Thyroid gland (tissue), 4 donors: ENCODE data around the gene UTP14A. TPM values are rescaled to one million over a fixed set of nuclear protein-coding genes. Genes with fewer than 3 reads are reported as not detected.
A peak's percentile ranks its signal among the peaks of the same experiment; 100 is the strongest.

Experiments
- DNase-seq, 2 donors: peaks; one replicate each; pipeline ENCODE4 v3.0.0-alpha.2; 2019
- H3K27ac ChIP-seq, 3 donors: fragments of 200-600 bp; sonication (generic); 1 replicate in 2 of 3; 2 replicates in 1 of 3; pipeline ENCODE4 v1.5.1; 2016 to 2019; ENCODE audit warnings: mild to moderate bottlenecking in 1 of 3, moderate library complexity in 1 of 3
- H3K27me3 ChIP-seq: fragments of 200-600 bp; sonication (generic); one replicate; pipeline ENCODE4 v1.5.1; 2019
- H3K36me3 ChIP-seq, 2 donors: fragments of 200-600 bp; sonication (generic); one replicate each; pipeline ENCODE4 v1.5.1; 2016 to 2019
- H3K4me1 ChIP-seq, 2 donors: fragments of 200-600 bp; sonication (generic); one replicate each; pipeline ENCODE4 v1.5.1; 2017 to 2019
- H3K4me3 ChIP-seq, 3 donors: fragments of 200-600 bp; sonication (generic); replicated peaks in 1 of 3; 1 replicate in 2 of 3; 2 replicates in 1 of 3; pipeline ENCODE4 v1.5.1; 2016; ENCODE audit warnings: mild to moderate bottlenecking in 1 of 3
- H3K9me3 ChIP-seq: fragments of 200-600 bp; sonication (generic); one replicate; pipeline ENCODE4 v1.5.1; 2017
- POLR2A ChIP-seq, 2 donors: fragments of 450-650 bp; IDR thresholded peaks; one replicate each; pipeline ENCODE4 v1.6.1; 2017; ENCODE audit warnings: antibody characterized with exemption in 2 of 2, mild to moderate bottlenecking in 2 of 2, moderate library complexity in 1 of 2
- WGBS, 2 donors: methylation state at CpG; one replicate each; pipeline ENCODE4 v1.1.5; 2017; 5-methylcytosine and 5-hydroxymethylcytosine counted together
- intact Hi-C: fragments of 100-400 bp; cut with DNase I; formaldehyde crosslinking; loops from one replicate; pipeline ENCODE4 v1.15.1; 2023
- total RNA-seq, 4 donors: library from RNA; depleted of rRNA; stranded (reverse); fragments of >200 nt; gene quantifications; one replicate each; pipeline ENCODE4 v1.2.3, GENCODE V29; 2016
- TF ChIP-seq, protein P1 (sequence below), 6 experiments: fragments of 200-600 bp in 3 of 6; fragments of 450-650 bp in 3 of 6; sonication (generic) in 3 of 6; IDR thresholded peaks; one replicate each; pipeline ENCODE4 v1.5.1; 2016 to 2019; ENCODE audit warnings: antibody characterized with exemption in 6 of 6, mild to moderate bottlenecking in 2 of 6, inconsistent platforms in 1 of 6, moderate library complexity in 1 of 6

The UTP14A gene
- total RNA-seq, 4 donors from 2014 or later: 12.2 to 14.7 (median 13.4) TPM

DNA sequence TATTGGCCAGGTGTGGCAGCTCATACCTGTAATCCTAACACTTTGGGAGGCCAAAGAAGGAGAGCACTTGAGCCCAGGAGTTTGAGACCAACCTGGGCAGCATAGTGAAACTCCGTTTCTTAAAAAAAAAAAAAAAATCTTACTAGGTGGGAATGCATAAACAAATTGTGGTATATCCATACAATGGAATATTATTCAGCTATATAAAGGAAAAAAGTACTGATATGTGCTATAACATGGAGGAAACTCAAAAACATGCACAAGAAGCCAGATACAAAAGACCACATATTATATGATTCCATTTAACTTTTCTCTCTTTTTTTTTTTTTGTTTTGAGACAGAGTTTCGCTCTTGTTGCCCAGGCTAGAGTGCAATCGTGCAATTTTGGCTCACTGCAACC lies 63.0 kb downstream of the UTP14A start:
- TF ChIP-seq, protein P1, sequence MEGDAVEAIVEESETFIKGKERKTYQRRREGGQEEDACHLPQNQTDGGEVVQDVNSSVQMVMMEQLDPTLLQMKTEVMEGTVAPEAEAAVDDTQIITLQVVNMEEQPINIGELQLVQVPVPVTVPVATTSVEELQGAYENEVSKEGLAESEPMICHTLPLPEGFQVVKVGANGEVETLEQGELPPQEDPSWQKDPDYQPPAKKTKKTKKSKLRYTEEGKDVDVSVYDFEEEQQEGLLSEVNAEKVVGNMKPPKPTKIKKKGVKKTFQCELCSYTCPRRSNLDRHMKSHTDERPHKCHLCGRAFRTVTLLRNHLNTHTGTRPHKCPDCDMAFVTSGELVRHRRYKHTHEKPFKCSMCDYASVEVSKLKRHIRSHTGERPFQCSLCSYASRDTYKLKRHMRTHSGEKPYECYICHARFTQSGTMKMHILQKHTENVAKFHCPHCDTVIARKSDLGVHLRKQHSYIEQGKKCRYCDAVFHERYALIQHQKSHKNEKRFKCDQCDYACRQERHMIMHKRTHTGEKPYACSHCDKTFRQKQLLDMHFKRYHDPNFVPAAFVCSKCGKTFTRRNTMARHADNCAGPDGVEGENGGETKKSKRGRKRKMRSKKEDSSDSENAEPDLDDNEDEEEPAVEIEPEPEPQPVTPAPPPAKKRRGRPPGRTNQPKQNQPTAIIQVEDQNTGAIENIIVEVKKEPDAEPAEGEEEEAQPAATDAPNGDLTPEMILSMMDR (IDR thresholded peaks at IDR 0.05): no peak
- no peak for TF ChIP-seq POLR2A (IDR thresholded peaks at IDR 0.05)
- intact Hi-C loops: no loop called here
- WGBS, 2 donors: 94 to 98% methylated on average over 3 of the region's 3 CpGs

DNA sequence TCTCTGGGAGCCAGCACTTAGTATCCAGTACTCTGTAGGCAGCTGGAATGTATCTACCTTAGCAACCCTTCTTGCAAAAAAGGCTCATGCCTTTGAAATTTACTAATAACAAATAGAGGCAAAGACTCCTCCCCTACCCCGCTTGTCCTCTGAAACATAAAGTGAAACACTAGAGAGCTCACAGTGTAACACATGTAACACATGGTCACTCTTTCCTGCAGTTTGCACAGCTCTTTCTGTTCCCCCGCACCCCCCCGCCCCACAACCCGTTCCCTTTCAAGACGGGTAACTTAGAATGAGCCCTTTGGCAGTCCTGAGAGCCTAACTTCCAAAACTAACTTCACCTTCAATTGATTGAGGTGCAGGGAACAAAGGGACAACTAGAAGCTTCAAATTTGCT lies 70.5 kb downstream of the UTP14A start:
- TF ChIP-seq, protein P1 (IDR thresholded peaks at IDR 0.05): no peak
- no peak for TF ChIP-seq POLR2A (IDR thresholded peaks at IDR 0.05)
- Histone ChIP-seq H3K4me1 (no peaks in the 10 kb centered on the region), H3K27me3 (no peaks in the 10 kb centered on the region), H3K4me3 (no peak overlapping the region), H3K27ac (no peak overlapping the region), H3K36me3 (no peaks in the 10 kb centered on the region), H3K9me3 (no peaks in the 10 kb centered on the region)
- intact Hi-C loops: no loop called here
- DNase-seq: peak in 1 of 2 donors; percentile 6
- WGBS, 2 donors: 58 to 62% methylated on average over 4 of the region's 5 CpGs

More for the DNA sequence above, 63.0 kb downstream of the UTP14A start:
- H3K4me3 ChIP-seq: no peak overlapping the region
- no peaks in the 10 kb centered on the region for H3K4me1 ChIP-seq
- H3K36me3 ChIP-seq: no peaks in the 10 kb centered on the region
- no peak overlapping the region for H3K27ac ChIP-seq
- no peaks in the 10 kb centered on the region for H3K9me3 ChIP-seq
- no peak for DNase-seq
- H3K27me3 ChIP-seq: no peaks in the 10 kb centered on the region

Other genes with a start within 250 kb of the UTP14A start
- 1 to 10 TPM in 3 of 4 donors, under 1 TPM in 1; 0.88 to 2.5 (median 1.8) TPM for gene XPNPEP2, start 167.2 kb upstream of the UTP14A start, total RNA-seq
- 1 to 10 TPM; 1.8 to 7.3 (median 3.0) TPM for gene SASH3, start 126.2 kb upstream of the UTP14A start, total RNA-seq
- 10 to 100 TPM; 19.7 to 35.6 (median 25.3) TPM for gene ZDHHC9, start 62.3 kb upstream of the UTP14A start, total RNA-seq
- 10 to 100 TPM in 1 of 4 donors, 1 to 10 TPM in 3; 4.7 to 12.0 (median 6.2) TPM for gene BCORL1, start 76.5 kb downstream of the UTP14A start, total RNA-seq
- 1 to 10 TPM; 2.6 to 6.3 (median 3.8) TPM for gene ELF4, start 204.3 kb downstream of the UTP14A start, total RNA-seq